Right lung (tissue), 5 donors: ENCODE results near the gene BMPR1A. TPM values are rescaled to one million over a fixed set of nuclear protein-coding genes. Genes with fewer than 3 reads are reported as not detected.
A peak's percentile ranks its signal among the peaks of the same experiment; 100 is the strongest.
"Not testable (repeated sequence)": the region's sequence is repeated elsewhere in the genome, so short reads cannot be mapped to it uniquely, and the experiment has no call there.

Source experiments
- DNase-seq, 2 donors: peaks; one replicate each; pipeline ENCODE4 v3.0.0-alpha.2; 2013
- polyA plus RNA-seq, 5 donors: library from polyadenylated mRNA; unstranded; fragments of 120-200 nt; gene quantifications; one replicate each; pipeline versions ENCODE4 v1.2.1 to v1.2.3, GENCODE V29; 2013; ENCODE audit warnings: inconsistent platforms in 1 of 5, low replicate concordance in 1 of 5; ENCODE audit not compliant: insufficient read length in 5 of 5, insufficient read depth in 1 of 5

Gene BMPR1A
- polyA plus RNA-seq, 5 donors, result 53.2 to 90.9 (median 75.3) TPM

GRCh38 chr10:86937502-86938154, 181.2 kb downstream of the BMPR1A start:
- DNase-seq, result no peak

- no peak for DNase-seq
Measured at GRCh38 chr10:86938260-86938659, 181.8 kb downstream of the BMPR1A start.

GRCh38 chr10:86940076-86940475, 183.7 kb downstream of the BMPR1A start:
- DNase-seq, result not testable (repeated sequence)

- no peak for DNase-seq
Measured at GRCh38 chr10:86940677-86941076, 184.3 kb downstream of the BMPR1A start.

- DNase-seq, result no peak
Measured at GRCh38 chr10:86941426-86941825, 185.0 kb downstream of the BMPR1A start.

- no peak for DNase-seq
Measured at GRCh38 chr10:86941991-86942421, 185.6 kb downstream of the BMPR1A start.

- no peak for DNase-seq
Measured at GRCh38 chr10:86942441-86943315, 186.3 kb downstream of the BMPR1A start.

GRCh38 chr10:86943316-86944030, 187.1 kb downstream of the BMPR1A start:
- DNase-seq, result no peak

GRCh38 chr10:86944031-86944419, 187.6 kb downstream of the BMPR1A start:
- DNase-seq, result no peak

- no peak for DNase-seq
Measured at GRCh38 chr10:86944471-86944870, 188.1 kb downstream of the BMPR1A start.

GRCh38 chr10:86944907-86945306, 188.5 kb downstream of the BMPR1A start:
- DNase-seq, result no peak

GRCh38 chr10:86945361-86946212, 189.2 kb downstream of the BMPR1A start:
- no peak for DNase-seq

- no peak for DNase-seq
Measured at GRCh38 chr10:86946213-86947155, 190.1 kb downstream of the BMPR1A start.

- not testable (repeated sequence) for DNase-seq
Measured at GRCh38 chr10:86947806-86948205, 191.4 kb downstream of the BMPR1A start.

GRCh38 chr10:86950349-86950748, 193.9 kb downstream of the BMPR1A start:
- no peak for DNase-seq

- no peak for DNase-seq
Measured at GRCh38 chr10:86951184-86951761, 194.9 kb downstream of the BMPR1A start.

- no peak for DNase-seq
Measured at GRCh38 chr10:86952106-86952505, 195.7 kb downstream of the BMPR1A start.

GRCh38 chr10:86952697-86953096, 196.3 kb downstream of the BMPR1A start:
- not testable (repeated sequence) for DNase-seq

GRCh38 chr10:86953747-86954680, 197.6 kb downstream of the BMPR1A start:
- DNase-seq, result peak in 1 of 2 donors; percentile 71
